Neuron (in vitro differentiated cells): ENCODE data around the gene ARID4B.
"Not testable (repeated sequence)": the region's sequence is repeated elsewhere in the genome, so short reads cannot be mapped to it uniquely, and the experiment has no call there.

Experiments used
- H2AFZ ChIP-seq: one replicate; pipeline ENCODE4 v1.6.1; 2013; ENCODE audit warnings: low read depth, mild to moderate bottlenecking, inconsistent platforms, low read length, moderate library complexity
- H3K27me3 ChIP-seq: one replicate; pipeline ENCODE4 v1.6.1; 2013; ENCODE audit warnings: low read length; ENCODE audit not compliant: insufficient read depth
- H3K36me3 ChIP-seq: one replicate; pipeline ENCODE4 v1.6.1; 2013; ENCODE audit warnings: low read length; ENCODE audit not compliant: insufficient read depth
- H3K4me1 ChIP-seq: one replicate; pipeline ENCODE4 v1.6.1; 2013; ENCODE audit warnings: low read length; ENCODE audit not compliant: insufficient read depth
- H3K4me3 ChIP-seq: 2 replicates; pipeline ENCODE4 v1.5.1; 2013; ENCODE audit warnings: mild to moderate bottlenecking, low read length, moderate library complexity
- H3K9me3 ChIP-seq: one replicate; pipeline ENCODE4 v1.6.1; 2013; ENCODE audit warnings: low read length

Gene ARID4B, protein sequence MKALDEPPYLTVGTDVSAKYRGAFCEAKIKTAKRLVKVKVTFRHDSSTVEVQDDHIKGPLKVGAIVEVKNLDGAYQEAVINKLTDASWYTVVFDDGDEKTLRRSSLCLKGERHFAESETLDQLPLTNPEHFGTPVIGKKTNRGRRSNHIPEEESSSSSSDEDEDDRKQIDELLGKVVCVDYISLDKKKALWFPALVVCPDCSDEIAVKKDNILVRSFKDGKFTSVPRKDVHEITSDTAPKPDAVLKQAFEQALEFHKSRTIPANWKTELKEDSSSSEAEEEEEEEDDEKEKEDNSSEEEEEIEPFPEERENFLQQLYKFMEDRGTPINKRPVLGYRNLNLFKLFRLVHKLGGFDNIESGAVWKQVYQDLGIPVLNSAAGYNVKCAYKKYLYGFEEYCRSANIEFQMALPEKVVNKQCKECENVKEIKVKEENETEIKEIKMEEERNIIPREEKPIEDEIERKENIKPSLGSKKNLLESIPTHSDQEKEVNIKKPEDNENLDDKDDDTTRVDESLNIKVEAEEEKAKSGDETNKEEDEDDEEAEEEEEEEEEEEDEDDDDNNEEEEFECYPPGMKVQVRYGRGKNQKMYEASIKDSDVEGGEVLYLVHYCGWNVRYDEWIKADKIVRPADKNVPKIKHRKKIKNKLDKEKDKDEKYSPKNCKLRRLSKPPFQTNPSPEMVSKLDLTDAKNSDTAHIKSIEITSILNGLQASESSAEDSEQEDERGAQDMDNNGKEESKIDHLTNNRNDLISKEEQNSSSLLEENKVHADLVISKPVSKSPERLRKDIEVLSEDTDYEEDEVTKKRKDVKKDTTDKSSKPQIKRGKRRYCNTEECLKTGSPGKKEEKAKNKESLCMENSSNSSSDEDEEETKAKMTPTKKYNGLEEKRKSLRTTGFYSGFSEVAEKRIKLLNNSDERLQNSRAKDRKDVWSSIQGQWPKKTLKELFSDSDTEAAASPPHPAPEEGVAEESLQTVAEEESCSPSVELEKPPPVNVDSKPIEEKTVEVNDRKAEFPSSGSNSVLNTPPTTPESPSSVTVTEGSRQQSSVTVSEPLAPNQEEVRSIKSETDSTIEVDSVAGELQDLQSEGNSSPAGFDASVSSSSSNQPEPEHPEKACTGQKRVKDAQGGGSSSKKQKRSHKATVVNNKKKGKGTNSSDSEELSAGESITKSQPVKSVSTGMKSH (N-terminal part only)

DNA sequence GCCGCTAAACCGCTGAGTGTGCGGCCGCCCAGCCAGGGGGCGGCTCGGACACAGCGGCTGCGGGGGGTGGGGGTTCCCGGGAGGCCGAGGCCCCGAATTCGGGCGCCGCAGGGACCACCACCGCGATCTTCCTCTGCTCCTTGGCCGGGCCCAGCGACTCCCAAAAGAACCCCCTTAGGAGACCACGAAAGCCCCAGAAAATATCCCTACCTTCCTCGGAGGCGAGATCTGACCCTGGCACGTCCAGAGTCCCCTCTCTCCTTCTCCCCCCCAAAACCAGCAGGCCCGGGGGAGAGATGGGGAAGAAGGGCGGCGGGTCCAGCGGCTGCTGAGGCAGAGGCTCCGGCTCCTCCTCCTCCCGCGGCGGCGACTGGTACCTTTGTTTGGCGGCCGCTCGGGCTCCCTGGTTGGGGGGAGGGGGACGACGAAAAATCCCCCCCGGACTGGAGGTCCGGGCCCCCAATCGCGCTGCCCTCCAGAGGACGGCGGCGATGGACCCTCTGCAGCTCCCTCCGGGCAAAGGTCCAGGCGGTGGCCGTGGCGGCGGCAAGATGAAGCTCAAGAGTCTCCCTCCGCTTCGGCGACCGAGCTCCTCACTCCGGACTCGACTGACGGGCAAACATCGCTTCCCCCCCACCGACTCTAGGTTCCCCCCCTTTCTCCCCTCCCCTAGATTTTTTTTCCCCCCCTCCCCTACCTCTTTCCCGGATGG, at the start of gene ARID4B:
TSS of gene ARID4B (minus strand) at position 621 of the 712 bp plus-strand sequence. CDS start 1,260 bp downstream, outside the sequence.
- H3K4me1 ChIP-seq = peaks cover 29% of the 10 kb centered on the region
- H2AFZ ChIP-seq = peak within 1 kb of the TSS; percentile 39
- H3K36me3 ChIP-seq = peaks cover 6% of the 10 kb centered on the region
- no peaks in the 10 kb centered on the region for H3K27me3 ChIP-seq
- peak within 1 kb of the TSS; percentile 93 for H3K4me3 ChIP-seq
- no peaks in the 10 kb centered on the region for H3K9me3 ChIP-seq

DNA sequence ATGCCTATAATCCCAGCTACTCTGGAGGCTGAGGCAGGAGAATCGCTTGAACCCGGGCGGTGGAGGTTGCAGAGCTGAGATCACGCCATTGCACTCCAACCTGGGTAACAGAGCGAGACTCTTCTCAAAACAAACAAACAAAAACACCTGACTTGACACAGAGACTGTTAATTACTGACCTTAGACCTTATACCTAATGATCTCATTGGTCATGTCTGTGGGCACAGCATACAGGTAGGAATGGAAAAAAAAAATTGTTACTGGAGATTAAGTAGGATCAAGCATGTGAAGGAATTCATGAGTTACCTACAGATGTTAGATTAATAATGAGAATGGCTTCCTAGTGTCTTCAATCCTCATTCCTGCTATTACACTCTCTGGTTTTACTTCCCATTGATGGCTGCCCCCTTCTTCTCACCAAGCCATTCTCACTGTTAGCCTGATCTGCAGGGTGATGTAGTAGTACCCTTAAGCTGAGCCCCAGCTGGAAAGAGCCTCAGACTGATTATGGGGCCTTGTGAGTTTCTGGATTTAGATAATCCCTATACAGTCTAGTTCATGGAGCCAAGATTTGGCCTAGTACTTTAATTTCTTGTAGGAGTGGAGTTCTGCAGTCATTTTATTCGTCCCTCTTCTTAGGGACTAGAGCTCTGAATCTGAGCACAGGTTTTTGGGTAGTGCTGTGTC, 48.1 kb upstream of the ARID4B start:
- H3K9me3 ChIP-seq = peaks cover 4% of the 10 kb centered on the region
- peaks cover 24% of the 10 kb centered on the region for H3K36me3 ChIP-seq
- no peak overlapping the region for H3K4me3 ChIP-seq
- no peaks in the 10 kb centered on the region for H3K27me3 ChIP-seq
- no peaks in the 10 kb centered on the region for H3K4me1 ChIP-seq
- no peak overlapping the region for H2AFZ ChIP-seq

DNA sequence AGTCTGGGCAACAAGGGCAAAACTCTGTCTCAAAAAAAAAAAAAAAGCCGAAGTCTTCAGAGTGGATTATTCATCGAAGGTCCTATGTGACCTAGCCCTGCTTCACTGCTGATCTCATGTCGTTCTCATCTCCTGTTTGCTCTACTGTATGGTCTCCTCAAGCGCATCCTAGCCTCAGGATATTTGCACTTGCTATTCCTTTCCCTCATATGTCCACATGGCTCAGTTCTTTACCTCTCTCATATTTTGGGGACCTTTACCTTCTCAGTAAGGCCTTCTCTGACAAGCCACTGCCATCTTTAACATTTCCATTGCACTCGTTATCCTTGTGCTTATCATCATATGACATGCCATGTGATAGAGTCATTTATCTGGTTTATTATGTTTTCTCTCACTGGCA, 41.8 kb upstream of the ARID4B start:
- Histone ChIP-seq H3K36me3 (no peaks in the 10 kb centered on the region), H3K9me3 (no peaks in the 10 kb centered on the region), H3K27me3 (no peaks in the 10 kb centered on the region), H3K4me1 (peaks cover 4% of the 10 kb centered on the region), H2AFZ (no peak overlapping the region), H3K4me3 (no peak overlapping the region)

DNA sequence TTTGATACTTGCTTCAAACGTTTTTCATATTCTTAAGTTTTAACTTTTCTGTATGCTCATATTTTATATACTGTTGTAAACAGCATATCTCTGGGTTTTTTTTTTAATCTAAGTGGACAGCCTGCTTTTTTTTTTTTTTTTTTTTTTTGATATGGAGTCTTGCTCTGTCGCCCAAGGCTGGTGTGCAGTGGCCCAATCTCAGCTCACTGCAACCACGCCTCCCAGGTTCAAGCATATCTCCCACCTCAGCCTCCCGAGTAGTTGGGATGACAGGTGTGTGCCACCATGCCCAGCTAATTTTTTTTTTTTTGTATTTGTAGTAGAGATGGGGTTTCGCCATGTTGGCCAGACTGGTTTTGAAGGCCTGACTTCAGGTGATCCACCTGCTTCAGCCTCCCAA, 40.4 kb upstream of the ARID4B start:
- no peaks in the 10 kb centered on the region for H3K36me3 ChIP-seq
- no peaks in the 10 kb centered on the region for H3K9me3 ChIP-seq
- peaks cover 4% of the 10 kb centered on the region for H3K4me1 ChIP-seq
- H3K27me3 ChIP-seq = no peaks in the 10 kb centered on the region
- peak overlapping the region; percentile 62 for H3K4me3 ChIP-seq
- H2AFZ ChIP-seq = no peak overlapping the region

DNA sequence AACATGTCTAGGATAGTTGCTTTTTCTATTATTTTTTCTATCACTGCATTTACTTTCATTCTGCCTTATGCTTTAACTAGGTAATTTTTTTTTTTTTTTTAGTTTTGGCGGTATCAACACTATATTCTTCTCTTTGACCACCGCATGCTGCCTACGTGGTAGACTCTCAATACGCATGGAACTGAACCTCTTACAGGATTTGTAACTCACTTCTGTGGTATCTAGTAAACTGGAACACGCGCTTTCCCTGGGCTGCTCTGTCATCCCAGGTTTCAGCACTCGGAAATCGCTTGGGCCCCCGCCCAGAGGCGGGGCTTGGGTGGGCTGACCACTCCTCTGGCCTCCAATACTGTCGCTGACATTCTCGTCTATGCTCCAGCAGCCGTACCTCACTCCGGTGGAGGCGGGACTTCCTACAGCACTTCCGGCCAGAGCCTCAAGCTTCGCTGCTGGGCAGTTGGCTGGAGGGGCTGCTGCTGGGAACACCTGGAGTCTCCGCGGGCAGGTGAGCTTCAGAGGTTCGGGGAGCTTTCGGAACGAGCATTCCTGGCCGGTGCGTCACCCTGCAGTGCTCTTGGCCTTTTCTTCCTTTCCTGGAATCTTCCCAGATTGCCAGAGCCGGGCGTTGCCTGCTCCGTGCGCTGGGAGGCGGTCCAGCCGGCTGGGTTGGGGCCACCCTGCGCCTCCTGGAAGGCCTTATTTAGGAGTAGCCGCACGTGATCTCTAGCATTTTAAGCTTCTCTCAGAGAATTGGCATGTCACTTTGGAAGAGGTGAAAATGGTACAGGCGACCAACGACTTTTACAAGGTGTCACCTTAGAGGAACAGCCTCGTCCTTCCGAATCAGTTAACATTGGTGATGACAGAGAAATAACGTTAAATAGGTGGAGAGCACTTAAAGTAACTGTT, 39.3 kb upstream of the ARID4B start, which contains the start of gene TBCE:
TSS of gene TBCE (plus strand) at position 428 of the 909 bp plus-strand sequence. CDS start 12,623 bp downstream, outside the sequence.
- H3K27me3 ChIP-seq = no peaks in the 10 kb centered on the region
- H2AFZ ChIP-seq = peak within 1 kb of the TSS; percentile 33
- no peaks in the 10 kb centered on the region for H3K36me3 ChIP-seq
- peak within 1 kb of the TSS; percentile 62 for H3K4me3 ChIP-seq
- peaks cover 4% of the 10 kb centered on the region for H3K4me1 ChIP-seq
- H3K9me3 ChIP-seq = no peaks in the 10 kb centered on the region

DNA sequence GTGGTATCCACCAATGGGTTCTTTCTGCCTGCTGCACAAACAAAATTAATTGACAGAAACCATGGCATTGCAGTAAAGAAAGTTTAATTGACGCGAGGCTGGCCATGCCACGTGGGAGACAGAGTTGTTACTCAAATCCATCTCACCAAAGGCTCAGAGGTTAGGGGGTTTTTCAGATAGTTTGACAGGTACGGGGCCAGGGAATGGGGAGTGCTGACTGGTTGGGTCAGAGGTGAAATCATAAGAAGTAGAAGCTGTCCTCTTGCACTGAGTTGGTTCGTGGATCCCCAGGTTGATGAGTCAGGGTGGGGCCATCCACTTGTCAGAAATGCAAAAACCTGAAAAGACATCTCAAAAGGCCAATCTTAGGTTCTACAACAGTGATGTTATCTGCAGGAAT, 38.3 kb upstream of the ARID4B start:
- no peaks in the 10 kb centered on the region for H3K36me3 ChIP-seq

DNA sequence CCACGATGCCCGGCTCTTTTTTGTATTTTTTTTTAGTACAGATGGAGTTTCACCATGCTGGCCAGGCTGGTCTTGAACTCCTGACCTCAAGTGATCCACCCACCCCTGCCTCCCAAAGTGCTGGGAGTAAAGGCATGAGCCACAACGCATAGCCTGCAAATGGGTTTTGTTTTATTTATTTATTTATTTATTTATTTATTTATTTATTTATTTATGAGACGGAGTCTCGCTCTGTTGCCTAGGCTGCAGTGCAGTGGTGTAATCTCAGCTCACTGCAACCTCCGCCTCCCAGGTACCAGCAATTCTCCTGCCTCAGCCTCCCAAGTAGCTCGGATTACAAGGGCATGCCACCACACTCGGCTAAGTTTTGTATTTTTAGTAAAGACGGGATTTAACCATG, 36.2 kb upstream of the ARID4B start:
- not testable (repeated sequence) for H3K4me1 ChIP-seq, H3K27me3 ChIP-seq, H3K4me3 ChIP-seq, H3K36me3 ChIP-seq, H2AFZ ChIP-seq, H3K9me3 ChIP-seq

More for the DNA sequence above, 38.3 kb upstream of the ARID4B start:
- no peak overlapping the region for H3K4me3 ChIP-seq
- peaks cover 4% of the 10 kb centered on the region for H3K4me1 ChIP-seq
- H3K27me3 ChIP-seq = no peaks in the 10 kb centered on the region
- H2AFZ ChIP-seq = peak overlapping the region; percentile 33
- H3K9me3 ChIP-seq = no peaks in the 10 kb centered on the region

DNA sequence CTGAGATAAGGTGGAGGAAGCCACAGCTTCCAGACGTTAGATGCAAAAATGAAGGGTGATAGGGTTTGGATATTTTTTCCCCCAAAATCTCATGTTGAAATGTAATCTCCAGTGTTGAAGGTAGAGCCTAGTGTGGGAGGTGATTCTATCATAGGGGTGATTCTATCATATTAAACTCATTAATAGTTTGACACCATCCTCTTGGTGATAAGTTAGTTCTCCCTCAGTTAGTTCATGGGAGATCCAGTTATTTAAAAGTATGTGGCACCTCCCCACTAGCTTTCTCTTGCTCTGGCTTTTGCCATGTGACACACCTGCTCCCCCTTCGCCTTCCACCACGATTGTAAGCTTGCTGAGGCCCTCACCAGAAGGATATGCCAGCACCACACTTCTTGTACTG, 30.9 kb upstream of the ARID4B start:
- H3K4me3 ChIP-seq = no peak overlapping the region
- peaks cover 2% of the 10 kb centered on the region for H3K9me3 ChIP-seq
- H3K36me3 ChIP-seq = no peaks in the 10 kb centered on the region
- no peak overlapping the region for H2AFZ ChIP-seq
- no peaks in the 10 kb centered on the region for H3K27me3 ChIP-seq
- H3K4me1 ChIP-seq = peaks cover 7% of the 10 kb centered on the region

DNA sequence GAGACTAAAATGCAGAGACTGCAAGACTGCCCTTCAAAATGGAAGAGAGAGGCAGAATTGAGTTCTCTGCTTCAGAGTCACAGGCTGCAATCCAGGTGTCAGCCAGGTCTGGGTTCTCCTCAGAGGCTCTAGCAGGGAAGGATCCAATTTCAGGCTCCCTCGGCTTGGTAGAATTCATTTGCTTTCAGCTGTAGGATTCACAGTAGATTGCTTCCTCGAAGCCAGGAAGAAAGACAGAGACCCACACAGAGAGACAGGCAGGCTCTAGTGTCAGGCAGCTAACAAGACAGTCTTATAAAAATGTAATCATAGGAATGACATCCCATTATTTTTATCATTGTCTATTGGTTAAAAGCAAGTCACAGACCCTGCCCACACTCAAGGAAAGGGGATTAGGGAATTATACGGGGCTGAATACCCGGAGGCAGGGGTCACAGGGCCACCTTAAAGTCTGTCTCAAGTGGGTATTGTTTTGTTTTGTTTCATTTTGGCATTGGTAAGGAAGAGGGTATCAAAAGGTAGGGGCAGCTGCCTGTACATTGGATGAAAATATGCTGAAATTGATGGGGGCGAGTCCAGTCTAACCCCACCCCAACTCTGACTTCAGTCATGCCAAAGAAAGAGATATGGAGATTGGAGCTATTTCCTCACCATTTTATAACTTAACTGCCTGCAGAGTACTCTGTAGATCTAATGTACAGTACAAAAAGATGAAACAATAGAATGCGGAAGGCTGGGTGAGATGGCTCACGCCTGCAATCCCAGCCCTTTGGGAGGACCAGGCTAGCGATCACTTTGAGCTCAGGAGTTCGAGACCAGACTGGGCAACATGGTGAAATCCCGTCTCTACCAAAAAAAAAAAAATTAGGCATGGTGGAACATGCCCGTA, 29.8 kb upstream of the ARID4B start:
- Histone ChIP-seq H3K27me3 (no peaks in the 10 kb centered on the region), H3K4me1 (peaks cover 7% of the 10 kb centered on the region), H3K36me3 (no peaks in the 10 kb centered on the region), H3K9me3 (peaks cover 2% of the 10 kb centered on the region), H2AFZ (peak overlapping the region; percentile 2), H3K4me3 (peak overlapping the region; percentile 0)

DNA sequence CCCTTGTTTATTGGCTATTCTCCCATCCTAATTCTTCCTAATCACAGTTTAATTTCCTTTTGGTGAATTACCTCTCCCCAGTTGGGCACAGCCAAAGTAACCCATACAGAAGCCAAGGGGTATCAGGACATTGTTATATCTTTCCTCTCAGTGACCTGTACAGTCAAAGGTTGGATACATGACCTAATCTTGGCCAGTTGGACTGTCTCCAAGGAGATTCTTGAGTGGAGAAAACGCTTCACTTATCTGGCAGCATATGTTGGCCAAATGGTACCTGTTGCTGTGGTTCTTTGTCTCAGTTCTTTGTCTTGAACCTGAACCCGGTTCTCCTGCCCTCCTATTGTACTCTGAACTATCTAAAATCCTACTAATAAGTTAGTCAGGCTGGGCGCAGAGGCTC, 23.9 kb upstream of the ARID4B start:
- Histone ChIP-seq H3K4me1 (no peaks in the 10 kb centered on the region), H2AFZ (no peak overlapping the region), H3K36me3 (peaks cover 3% of the 10 kb centered on the region), H3K4me3 (no peak overlapping the region), H3K27me3 (no peaks in the 10 kb centered on the region), H3K9me3 (no peaks in the 10 kb centered on the region)
